ENCODE measurements around the gene RSPH1.

DNA sequence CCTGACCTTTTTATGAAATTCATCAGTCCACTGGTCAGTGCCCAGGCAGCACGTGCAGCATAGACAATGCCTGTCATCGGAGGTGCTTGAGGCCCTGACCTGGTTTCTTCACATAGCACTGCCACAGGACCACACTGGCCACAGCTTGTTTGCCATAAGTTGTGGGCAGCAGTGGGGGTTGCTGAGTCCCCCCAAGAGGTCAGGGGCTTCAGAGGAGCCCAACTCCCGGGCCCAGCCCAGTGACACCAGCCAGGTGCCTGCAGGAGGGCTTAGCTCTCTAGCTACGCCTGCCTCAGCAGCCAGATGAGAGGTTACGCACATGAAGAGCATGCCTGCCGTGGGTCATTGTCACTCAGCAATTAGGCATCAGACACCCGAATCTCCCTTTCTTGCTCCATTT, 50.7 kb downstream of the RSPH1 start:
- TF ChIP-seq, protein P1, sequence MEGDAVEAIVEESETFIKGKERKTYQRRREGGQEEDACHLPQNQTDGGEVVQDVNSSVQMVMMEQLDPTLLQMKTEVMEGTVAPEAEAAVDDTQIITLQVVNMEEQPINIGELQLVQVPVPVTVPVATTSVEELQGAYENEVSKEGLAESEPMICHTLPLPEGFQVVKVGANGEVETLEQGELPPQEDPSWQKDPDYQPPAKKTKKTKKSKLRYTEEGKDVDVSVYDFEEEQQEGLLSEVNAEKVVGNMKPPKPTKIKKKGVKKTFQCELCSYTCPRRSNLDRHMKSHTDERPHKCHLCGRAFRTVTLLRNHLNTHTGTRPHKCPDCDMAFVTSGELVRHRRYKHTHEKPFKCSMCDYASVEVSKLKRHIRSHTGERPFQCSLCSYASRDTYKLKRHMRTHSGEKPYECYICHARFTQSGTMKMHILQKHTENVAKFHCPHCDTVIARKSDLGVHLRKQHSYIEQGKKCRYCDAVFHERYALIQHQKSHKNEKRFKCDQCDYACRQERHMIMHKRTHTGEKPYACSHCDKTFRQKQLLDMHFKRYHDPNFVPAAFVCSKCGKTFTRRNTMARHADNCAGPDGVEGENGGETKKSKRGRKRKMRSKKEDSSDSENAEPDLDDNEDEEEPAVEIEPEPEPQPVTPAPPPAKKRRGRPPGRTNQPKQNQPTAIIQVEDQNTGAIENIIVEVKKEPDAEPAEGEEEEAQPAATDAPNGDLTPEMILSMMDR (IDR thresholded peaks at IDR 0.05): no peak
- TF ChIP-seq POLR2A (IDR thresholded peaks at IDR 0.05): no peak
